ENCODE results near the gene CITED1.

Gene CITED1

DNA sequence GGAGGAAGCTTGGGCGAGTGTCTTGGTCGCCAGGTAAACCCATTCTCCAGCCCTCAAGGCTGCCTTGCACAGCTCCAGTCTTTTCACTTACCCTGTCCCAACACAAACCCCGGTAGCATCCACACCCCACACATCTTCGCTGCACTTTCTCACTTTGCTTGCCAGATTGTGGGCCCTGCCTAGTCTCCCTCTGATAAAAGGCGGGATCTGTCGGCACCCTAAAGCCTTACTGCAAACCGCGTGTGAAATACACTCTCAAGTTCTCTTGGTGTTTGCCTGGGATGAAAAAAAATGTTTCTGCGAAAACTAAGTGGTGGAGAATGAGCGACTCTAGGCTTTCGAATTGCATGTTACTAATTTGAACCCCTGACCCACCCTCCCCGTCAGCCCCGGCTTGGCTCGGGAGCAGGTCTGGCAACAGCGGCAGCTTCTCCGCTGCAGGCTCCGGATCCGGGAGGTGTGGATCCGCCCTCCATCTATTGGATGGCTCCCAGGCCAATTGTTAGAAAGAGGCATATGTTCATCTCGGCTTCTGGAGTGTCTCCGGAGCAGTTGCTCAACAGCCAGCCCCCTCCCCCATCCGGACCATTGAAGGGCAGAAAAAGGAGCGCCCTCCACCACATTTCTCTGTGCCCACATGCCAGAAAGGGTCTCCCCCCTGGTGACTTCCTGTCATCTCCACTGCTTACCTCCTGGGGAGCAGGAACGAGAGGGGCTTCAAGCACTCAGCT, 3.0 kb upstream of the CITED1 start:
- CTCF ChIA-PET: no interaction called here
- DNase-seq (ENCODE audit: low spot score): peak; percentile 28
- TF ChIP-seq, protein P1, sequence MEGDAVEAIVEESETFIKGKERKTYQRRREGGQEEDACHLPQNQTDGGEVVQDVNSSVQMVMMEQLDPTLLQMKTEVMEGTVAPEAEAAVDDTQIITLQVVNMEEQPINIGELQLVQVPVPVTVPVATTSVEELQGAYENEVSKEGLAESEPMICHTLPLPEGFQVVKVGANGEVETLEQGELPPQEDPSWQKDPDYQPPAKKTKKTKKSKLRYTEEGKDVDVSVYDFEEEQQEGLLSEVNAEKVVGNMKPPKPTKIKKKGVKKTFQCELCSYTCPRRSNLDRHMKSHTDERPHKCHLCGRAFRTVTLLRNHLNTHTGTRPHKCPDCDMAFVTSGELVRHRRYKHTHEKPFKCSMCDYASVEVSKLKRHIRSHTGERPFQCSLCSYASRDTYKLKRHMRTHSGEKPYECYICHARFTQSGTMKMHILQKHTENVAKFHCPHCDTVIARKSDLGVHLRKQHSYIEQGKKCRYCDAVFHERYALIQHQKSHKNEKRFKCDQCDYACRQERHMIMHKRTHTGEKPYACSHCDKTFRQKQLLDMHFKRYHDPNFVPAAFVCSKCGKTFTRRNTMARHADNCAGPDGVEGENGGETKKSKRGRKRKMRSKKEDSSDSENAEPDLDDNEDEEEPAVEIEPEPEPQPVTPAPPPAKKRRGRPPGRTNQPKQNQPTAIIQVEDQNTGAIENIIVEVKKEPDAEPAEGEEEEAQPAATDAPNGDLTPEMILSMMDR (conservative IDR thresholded peaks at IDR 0.05; ENCODE audit: low read depth): no peak
- no peak overlapping the region for H3K27ac ChIP-seq
- POLR2A ChIA-PET (ENCODE audit: low non-redundant PET): no interaction called here

DNA sequence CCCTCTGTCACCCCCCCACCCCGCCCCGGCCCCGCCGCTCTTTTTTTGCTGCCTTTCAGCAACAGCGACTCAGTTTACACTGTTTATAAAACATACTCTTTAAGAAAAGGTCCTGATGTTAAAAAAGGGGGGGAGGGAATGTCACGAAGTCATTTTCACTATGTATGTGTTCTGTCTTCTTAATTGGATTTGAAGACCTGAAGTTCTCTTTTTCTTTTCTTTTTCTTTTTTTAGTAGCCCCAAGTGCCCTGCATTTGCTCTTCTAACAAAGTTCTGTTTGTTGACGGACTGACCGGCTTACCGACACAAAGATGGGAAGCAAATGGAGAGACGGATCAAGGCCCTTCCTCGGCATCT, 2.5 kb upstream of the CITED1 start:
- TF ChIP-seq, protein P1 (conservative IDR thresholded peaks at IDR 0.05; ENCODE audit: low read depth): no peak
- no peak overlapping the region for H3K27ac ChIP-seq
- ChIA-PET POLR2A (ENCODE audit: low non-redundant PET) (no interaction called here), CTCF (no interaction called here)
- no peak for DNase-seq (ENCODE audit: low spot score)

GRCh38 chrX:72307646-72308051, 1.9 kb upstream of the CITED1 start:
- TF ChIP-seq, protein P1 (conservative IDR thresholded peaks at IDR 0.05; ENCODE audit: low read depth): no peak
- no peak overlapping the region for H3K27ac ChIP-seq
- ChIA-PET POLR2A (ENCODE audit: low non-redundant PET) (no interaction called here), CTCF (interaction anchor here (0.7 kb wide), 1 partner anchor 32 kb away, joined by 3 read pairs; no protein-coding TSS in a partner anchor)
- DNase-seq (ENCODE audit: low spot score): no peak

DNA sequence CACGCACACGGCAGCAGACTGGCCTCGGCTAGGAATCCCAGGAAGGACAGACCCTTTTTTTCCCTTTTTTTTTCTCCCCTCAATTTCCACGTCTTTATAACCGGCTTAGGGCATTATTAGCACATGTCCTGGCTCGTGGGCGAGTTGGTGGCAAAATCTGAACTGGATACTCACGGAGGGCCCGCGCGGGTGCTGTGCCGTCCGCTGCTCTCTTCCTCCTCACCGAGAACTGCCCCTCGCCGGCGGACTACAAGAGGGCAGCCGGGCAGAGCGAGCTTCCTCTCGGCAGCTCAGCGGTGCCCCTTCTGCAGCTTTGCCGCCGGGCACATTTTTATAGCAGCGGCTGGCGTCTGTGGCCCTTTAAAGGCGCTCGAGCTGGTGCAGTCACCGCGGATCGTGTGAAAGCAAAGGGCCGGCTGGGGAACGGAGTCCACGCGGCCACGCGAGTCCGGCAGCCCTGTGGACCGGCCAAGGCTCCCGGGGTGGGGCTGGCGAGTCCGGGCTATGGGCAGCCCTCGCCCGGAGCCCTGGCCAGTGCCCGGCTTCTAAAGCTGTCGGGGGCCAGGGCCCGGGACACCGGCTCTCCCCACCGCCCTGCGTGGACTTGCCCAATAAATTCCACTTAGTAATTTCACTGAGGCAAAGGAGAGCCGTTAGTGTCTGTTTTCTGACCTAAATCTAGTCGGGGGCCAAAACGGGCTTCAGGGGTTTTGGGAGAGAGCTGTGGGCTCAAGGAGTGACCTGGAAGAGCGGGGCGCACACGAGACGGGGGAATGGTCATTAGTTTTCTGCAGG, 1.3 kb upstream of the CITED1 start:
- H3K27ac ChIP-seq: no peak overlapping the region
- TF ChIP-seq, protein P1 (conservative IDR thresholded peaks at IDR 0.05; ENCODE audit: low read depth): no peak
- peak; percentile 34 for DNase-seq (ENCODE audit: low spot score)
- ChIA-PET CTCF (interaction anchor here (0.7 kb wide), 1 partner anchor 31 kb away, joined by 3 read pairs; no protein-coding TSS in a partner anchor), POLR2A (ENCODE audit: low non-redundant PET) (no interaction called here)

- no peak overlapping the region for H3K27ac ChIP-seq
- POLR2A ChIA-PET (ENCODE audit: low non-redundant PET): no interaction called here
- TF ChIP-seq, protein P1 (conservative IDR thresholded peaks at IDR 0.05; ENCODE audit: low read depth): no peak
- CTCF ChIA-PET: no interaction called here
- peak; percentile 13 for DNase-seq (ENCODE audit: low spot score)
These were observed 529 bp upstream of the CITED1 start for GRCh38 chrX:72306085-72306801.

DNA sequence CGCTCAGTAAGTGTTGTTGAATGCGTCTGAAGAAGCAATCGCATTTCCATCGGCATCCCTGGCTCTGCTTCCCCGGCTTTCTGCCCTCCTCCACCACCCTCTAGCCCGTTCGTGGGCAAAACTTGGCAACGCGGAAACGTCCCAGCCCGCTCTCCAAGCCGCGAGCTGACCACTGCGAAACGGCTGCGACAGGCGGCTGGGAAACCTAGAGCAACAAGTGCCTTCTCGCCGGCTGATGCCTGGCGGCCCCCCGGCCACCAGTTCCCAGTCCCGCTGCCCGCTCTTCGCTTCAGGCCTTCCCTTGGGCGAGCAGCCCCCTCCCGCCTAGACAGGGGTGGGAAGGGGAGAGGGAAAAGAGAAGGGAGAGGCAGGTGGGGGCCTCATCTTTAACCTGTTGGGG, 837 bp downstream of the CITED1 start:
- H3K27ac ChIP-seq: no peak overlapping the region
- POLR2A ChIA-PET (ENCODE audit: low non-redundant PET): no interaction called here
- TF ChIP-seq, protein P1 (conservative IDR thresholded peaks at IDR 0.05; ENCODE audit: low read depth): no peak

More for the DNA sequence above, 837 bp downstream of the CITED1 start:
- CTCF ChIA-PET: no interaction called here
- DNase-seq (ENCODE audit: low spot score): no peak
